Measurements from ENCODE around the gene RAD9A.

Gene RAD9A

GRCh38 chr11:67357831-67358670 lies 33.7 kb upstream of the RAD9A start:
- no peak overlapping the region for H3K4me3 ChIP-seq (ENCODE audit: low read depth, low read length)
- no peak for TF ChIP-seq CTCF (IDR thresholded peaks at IDR 0.05; ENCODE audit: control insufficient read depth, extremely low read depth, insufficient read depth)
- DNase-seq (ENCODE audit: low read depth): no peak

GRCh38 chr11:67364169-67364568 lies 27.6 kb upstream of the RAD9A start:
- TF ChIP-seq CTCF (IDR thresholded peaks at IDR 0.05; ENCODE audit: control insufficient read depth, extremely low read depth, insufficient read depth): no peak
- no peak overlapping the region for H3K4me3 ChIP-seq (ENCODE audit: low read depth, low read length)
- DNase-seq (ENCODE audit: low read depth): no peak

GRCh38 chr11:67364783-67365722 lies 26.7 kb upstream of the RAD9A start:
- no peak for TF ChIP-seq CTCF (IDR thresholded peaks at IDR 0.05; ENCODE audit: control insufficient read depth, extremely low read depth, insufficient read depth)
- DNase-seq (ENCODE audit: low read depth): no peak
- no peak overlapping the region for H3K4me3 ChIP-seq (ENCODE audit: low read depth, low read length)

GRCh38 chr11:67365736-67366444 lies 25.9 kb upstream of the RAD9A start:
- no peak for TF ChIP-seq CTCF (IDR thresholded peaks at IDR 0.05; ENCODE audit: control insufficient read depth, extremely low read depth, insufficient read depth)
- no peak overlapping the region for H3K4me3 ChIP-seq (ENCODE audit: low read depth, low read length)
- DNase-seq (ENCODE audit: low read depth): no peak

GRCh38 chr11:67366546-67366945 lies 25.2 kb upstream of the RAD9A start:
- DNase-seq (ENCODE audit: low read depth): no peak
- TF ChIP-seq CTCF (IDR thresholded peaks at IDR 0.05; ENCODE audit: control insufficient read depth, extremely low read depth, insufficient read depth): no peak

GRCh38 chr11:67366961-67367760 lies 24.6 kb upstream of the RAD9A start:
- TF ChIP-seq CTCF (IDR thresholded peaks at IDR 0.05; ENCODE audit: control insufficient read depth, extremely low read depth, insufficient read depth): no peak
- DNase-seq (ENCODE audit: low read depth): no peak
- H3K4me3 ChIP-seq (ENCODE audit: low read depth, low read length): no peak overlapping the region

More at GRCh38 chr11:67366546-67366945, 25.2 kb upstream of the RAD9A start:
- no peak overlapping the region for H3K4me3 ChIP-seq (ENCODE audit: low read depth, low read length)

Data from LNCaP clone FGC (cell line).